ENCODE measurements around the gene TRPM6. TPM values are rescaled to one million over a fixed set of nuclear protein-coding genes. Genes with fewer than 3 reads are reported as not detected.

Gene TRPM6
- total RNA-seq, 1 donor from 2014 or later: 1.9 TPM

- DNase-seq (ENCODE audit: low spot score): no peak
- H3K9me3 Mint-ChIP-seq (ENCODE audit: unreplicated experiment): no peaks in the 10 kb centered on the region
- no peaks in the 10 kb centered on the region for H3K4me1 Mint-ChIP-seq (ENCODE audit: unreplicated experiment)
- no peak overlapping the region for H3K27ac Mint-ChIP-seq (ENCODE audit: unreplicated experiment)
- peaks cover 4% of the 10 kb centered on the region for H3K27me3 Mint-ChIP-seq (ENCODE audit: unreplicated experiment)
- no peaks in the 10 kb centered on the region for H3K36me3 Mint-ChIP-seq (ENCODE audit: low read depth, unreplicated experiment)
- no peak overlapping the region for H3K4me3 Mint-ChIP-seq (ENCODE audit: unreplicated experiment)
- TF ChIP-seq CTCF (IDR thresholded peaks at IDR 0.05; ENCODE audit: unreplicated experiment): no peak
Observed at GRCh38 chr9:74817816-74818215, 69.9 kb downstream of the TRPM6 start.

GRCh38 chr9:74817281-74817810 is 70.4 kb downstream of the TRPM6 start:
- no peak for TF ChIP-seq CTCF (IDR thresholded peaks at IDR 0.05; ENCODE audit: unreplicated experiment)
- H3K36me3 Mint-ChIP-seq (ENCODE audit: low read depth, unreplicated experiment): no peaks in the 10 kb centered on the region
- H3K9me3 Mint-ChIP-seq (ENCODE audit: unreplicated experiment): no peaks in the 10 kb centered on the region
- H3K4me1 Mint-ChIP-seq (ENCODE audit: unreplicated experiment): no peaks in the 10 kb centered on the region
- DNase-seq (ENCODE audit: low spot score): no peak
- H3K4me3 Mint-ChIP-seq (ENCODE audit: unreplicated experiment): no peak overlapping the region
- H3K27me3 Mint-ChIP-seq (ENCODE audit: unreplicated experiment): peaks cover 4% of the 10 kb centered on the region
- no peak overlapping the region for H3K27ac Mint-ChIP-seq (ENCODE audit: unreplicated experiment)

- H3K4me3 Mint-ChIP-seq (ENCODE audit: unreplicated experiment): no peak overlapping the region
- H3K27ac Mint-ChIP-seq (ENCODE audit: unreplicated experiment): no peak overlapping the region
- no peaks in the 10 kb centered on the region for H3K36me3 Mint-ChIP-seq (ENCODE audit: low read depth, unreplicated experiment)
- no peaks in the 10 kb centered on the region for H3K4me1 Mint-ChIP-seq (ENCODE audit: unreplicated experiment)
- no peak for DNase-seq (ENCODE audit: low spot score)
- TF ChIP-seq CTCF (IDR thresholded peaks at IDR 0.05; ENCODE audit: unreplicated experiment): no peak
- H3K9me3 Mint-ChIP-seq (ENCODE audit: unreplicated experiment): no peaks in the 10 kb centered on the region
- H3K27me3 Mint-ChIP-seq (ENCODE audit: unreplicated experiment): no peaks in the 10 kb centered on the region
Observed at GRCh38 chr9:74810200-74810599, 77.5 kb downstream of the TRPM6 start.

GRCh38 chr9:74804018-74804385 is 83.7 kb downstream of the TRPM6 start:
- no peaks in the 10 kb centered on the region for H3K27me3 Mint-ChIP-seq (ENCODE audit: unreplicated experiment)
- TF ChIP-seq CTCF (IDR thresholded peaks at IDR 0.05; ENCODE audit: unreplicated experiment): no peak
- no peaks in the 10 kb centered on the region for H3K4me1 Mint-ChIP-seq (ENCODE audit: unreplicated experiment)
- no peaks in the 10 kb centered on the region for H3K9me3 Mint-ChIP-seq (ENCODE audit: unreplicated experiment)
- H3K4me3 Mint-ChIP-seq (ENCODE audit: unreplicated experiment): no peak overlapping the region
- no peak for DNase-seq (ENCODE audit: low spot score)
- no peak overlapping the region for H3K27ac Mint-ChIP-seq (ENCODE audit: unreplicated experiment)
- H3K36me3 Mint-ChIP-seq (ENCODE audit: low read depth, unreplicated experiment): no peaks in the 10 kb centered on the region

- H3K4me3 Mint-ChIP-seq (ENCODE audit: unreplicated experiment): no peak overlapping the region
- DNase-seq (ENCODE audit: low spot score): no peak
- no peaks in the 10 kb centered on the region for H3K9me3 Mint-ChIP-seq (ENCODE audit: unreplicated experiment)
- H3K4me1 Mint-ChIP-seq (ENCODE audit: unreplicated experiment): no peaks in the 10 kb centered on the region
- TF ChIP-seq CTCF (IDR thresholded peaks at IDR 0.05; ENCODE audit: unreplicated experiment): no peak
- H3K27ac Mint-ChIP-seq (ENCODE audit: unreplicated experiment): no peak overlapping the region
- no peaks in the 10 kb centered on the region for H3K27me3 Mint-ChIP-seq (ENCODE audit: unreplicated experiment)
- H3K36me3 Mint-ChIP-seq (ENCODE audit: low read depth, unreplicated experiment): no peaks in the 10 kb centered on the region
Observed at GRCh38 chr9:74803376-74804017, 84.2 kb downstream of the TRPM6 start.
